A549 treated with ZK216348 at 1 μM for 4 hours (cell line): ENCODE measurements around the gene AADACL3. TPM values are rescaled to one million over a fixed set of nuclear protein-coding genes. Genes with fewer than 3 reads are reported as not detected.

Experiments
- total RNA-seq: library from RNA; stranded (reverse); fragments of 200-300 nt; extraction: Qiagen RNA extraction; gene quantifications from 5 replicates; pipeline ENCODE4 v1.2.3, GENCODE V29; 2022; ENCODE audit warnings: low read depth

AADACL3 gene, protein sequence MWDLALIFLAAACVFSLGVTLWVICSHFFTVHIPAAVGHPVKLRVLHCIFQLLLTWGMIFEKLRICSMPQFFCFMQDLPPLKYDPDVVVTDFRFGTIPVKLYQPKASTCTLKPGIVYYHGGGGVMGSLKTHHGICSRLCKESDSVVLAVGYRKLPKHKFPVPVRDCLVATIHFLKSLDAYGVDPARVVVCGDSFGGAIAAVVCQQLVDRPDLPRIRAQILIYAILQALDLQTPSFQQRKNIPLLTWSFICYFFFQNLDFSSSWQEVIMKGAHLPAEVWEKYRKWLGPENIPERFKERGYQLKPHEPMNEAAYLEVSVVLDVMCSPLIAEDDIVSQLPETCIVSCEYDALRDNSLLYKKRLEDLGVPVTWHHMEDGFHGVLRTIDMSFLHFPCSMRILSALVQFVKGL
- not detected in 5 replicates for total RNA-seq

DNA sequence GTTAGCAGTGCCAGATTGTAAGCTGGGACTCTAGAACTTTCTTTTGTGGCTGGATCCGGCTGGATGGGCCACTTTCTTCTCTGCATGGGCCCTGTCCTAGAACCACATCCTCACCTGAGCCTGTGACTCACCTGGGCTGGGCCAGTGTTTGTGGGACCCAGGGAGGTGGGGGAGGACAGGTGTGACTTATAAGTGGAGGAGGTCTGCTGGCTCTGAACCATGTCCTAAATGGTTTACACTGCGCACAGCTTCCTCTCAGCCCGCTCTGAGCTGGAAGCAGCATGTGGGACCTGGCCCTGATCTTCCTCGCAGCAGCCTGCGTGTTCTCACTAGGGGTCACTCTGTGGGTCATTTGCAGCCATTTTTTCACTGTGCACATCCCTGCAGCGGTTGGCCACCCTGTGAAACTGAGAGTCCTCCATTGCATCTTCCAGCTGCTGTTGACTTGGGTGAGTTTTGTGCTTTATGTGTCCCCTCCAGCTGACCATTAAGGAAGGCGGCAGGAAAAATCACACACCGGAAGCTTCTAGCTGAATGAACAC is at the start of gene AADACL3:
Gene AADACL3, plus strand, starts transcription at position 215 of the 542 bp plus-strand sequence. Its CDS starts 67 bp downstream, at position 282.

DNA sequence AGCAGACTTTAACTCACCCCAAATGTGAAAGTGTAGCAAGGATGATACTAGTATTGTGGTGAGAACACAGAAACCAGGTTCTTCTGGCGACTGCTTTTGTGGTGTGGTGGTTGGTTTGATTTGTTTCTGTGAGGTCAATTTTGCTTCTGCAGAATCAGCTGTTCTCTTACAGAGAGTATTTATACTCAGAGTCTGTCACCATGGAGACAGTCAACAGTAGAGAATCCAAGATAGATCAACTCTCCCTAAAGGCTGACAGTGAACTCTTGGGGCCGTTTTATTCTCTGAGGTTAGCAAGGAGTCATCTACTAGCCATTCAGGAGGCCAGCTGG is 30.0 kb downstream of the AADACL3 start, which contains the start of gene CFAP107:
Gene CFAP107, plus strand, starts transcription at position 209 of the 332 bp plus-strand sequence. CDS start 231 bp downstream, outside the sequence.

DNA sequence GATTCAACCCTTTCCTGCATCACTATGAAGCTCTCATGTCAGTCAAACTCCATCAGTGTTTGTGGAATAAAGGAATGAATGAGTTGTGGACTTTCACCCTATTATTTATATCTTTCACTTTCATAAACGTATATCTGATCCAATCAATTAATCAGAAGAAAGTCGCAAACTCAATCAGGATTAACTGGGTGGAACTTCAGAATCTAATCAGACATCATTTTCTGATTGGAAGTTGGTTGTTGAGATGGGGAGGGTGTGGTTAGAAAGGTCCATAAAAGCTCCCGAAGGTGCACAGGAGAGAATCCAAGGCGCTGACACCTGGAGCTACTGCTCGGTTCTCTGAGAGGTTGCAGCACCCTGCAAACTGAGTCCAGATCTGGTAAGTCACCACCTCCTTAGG is 57.5 kb downstream of the AADACL3 start, which contains the start of gene PRAMEF12:
Gene PRAMEF12, plus strand, starts transcription at position 301 of the 400 bp plus-strand sequence. CDS start 1,130 bp downstream, outside the sequence.

Other genes with a start within 250 kb of the AADACL3 start
- gene DHRS3, start 97.9 kb upstream of the AADACL3 start, total RNA-seq = 44.3 to 62.2 TPM (median 56.5 TPM) in 5 replicates
- not detected in 5 replicates for gene AADACL4, start 72.0 kb upstream of the AADACL3 start, total RNA-seq
- gene CFAP107, start 30.1 kb downstream of the AADACL3 start, total RNA-seq = not detected in 5 replicates
- not detected in 5 replicates for gene PRAMEF12, start 57.6 kb downstream of the AADACL3 start, total RNA-seq
- gene PRAMEF1, start 75.3 kb downstream of the AADACL3 start, total RNA-seq = not detected in 5 replicates
- gene PRAMEF11, start 115.3 kb downstream of the AADACL3 start, total RNA-seq = not detected in 5 replicates
- gene HNRNPCL1, start 132.6 kb downstream of the AADACL3 start, total RNA-seq = not detected in 5 replicates
- not detected in 5 replicates for gene PRAMEF2, start 141.0 kb downstream of the AADACL3 start, total RNA-seq
- not detected in 5 replicates for gene PRAMEF4, start 170.1 kb downstream of the AADACL3 start, total RNA-seq
- gene PRAMEF10, start 182.2 kb downstream of the AADACL3 start, total RNA-seq = not detected in 5 replicates
- not detected in 5 replicates for gene PRAMEF7, start 200.5 kb downstream of the AADACL3 start, total RNA-seq
- not detected in 5 replicates for gene PRAMEF6, start 231.5 kb downstream of the AADACL3 start, total RNA-seq